NAMALWA (cell line): ENCODE measurements around the gene HDAC4.

ENCODE experiments used
- DNase-seq: peaks from one replicate; pipeline ENCODE4 v3.0.0-alpha.2; 2015; ENCODE audit warnings: low spot score

The HDAC4 gene

GRCh38 chr2:239153806-239154591 lies 246.8 kb downstream of the HDAC4 start:
- DNase-seq = no peak

DNA sequence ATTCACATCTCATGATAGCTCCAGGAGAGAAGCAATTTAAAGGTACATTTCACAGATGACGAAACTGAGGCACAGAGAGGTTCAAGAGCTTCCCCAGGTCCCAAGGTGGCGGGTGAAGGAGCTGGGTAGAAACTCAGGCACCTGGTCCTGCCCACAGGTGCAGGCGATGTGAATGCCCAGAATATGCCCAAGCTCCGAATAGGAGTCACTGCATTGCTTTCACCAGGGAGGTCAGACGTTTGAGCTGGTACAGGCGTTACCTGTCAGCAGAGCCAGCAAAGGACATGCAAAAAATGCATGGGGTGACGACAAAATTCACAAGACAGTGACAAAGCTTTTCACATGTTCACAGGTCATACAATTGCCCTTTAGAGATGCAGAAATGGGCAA lies 247.9 kb downstream of the HDAC4 start:
- DNase-seq = no peak

DNA sequence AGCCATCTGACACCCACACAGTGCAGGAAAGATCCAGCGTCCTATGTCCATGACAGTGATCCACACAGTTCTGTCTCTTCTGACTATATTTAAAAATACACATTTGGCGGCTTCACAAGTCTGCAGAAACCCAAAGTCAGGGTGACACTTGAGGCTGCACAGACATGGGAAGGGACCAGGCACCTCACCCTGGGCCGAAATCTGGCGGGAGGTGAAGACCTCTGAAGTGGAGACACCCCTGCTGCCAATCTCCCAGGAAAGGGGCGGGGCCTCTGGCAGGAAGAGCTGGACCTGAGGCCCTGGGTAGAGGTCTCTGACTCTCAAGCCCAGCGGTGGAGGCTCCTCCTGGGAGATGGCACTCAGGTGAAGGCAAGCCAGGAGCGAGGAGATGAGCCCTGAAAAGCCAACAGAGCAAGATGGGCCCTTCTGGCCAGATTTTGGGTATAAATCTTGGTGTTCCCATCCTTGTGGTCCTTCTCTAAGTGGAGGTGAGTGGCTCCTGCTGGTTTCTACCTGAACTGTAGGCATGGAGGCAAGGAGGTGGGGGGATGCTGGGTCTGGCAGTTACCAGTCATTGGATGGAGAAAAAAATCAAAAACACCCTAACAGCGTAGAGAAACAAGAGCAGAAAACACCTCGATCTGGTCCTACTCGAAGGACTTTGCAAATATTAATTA lies 248.4 kb downstream of the HDAC4 start:
- DNase-seq = no peak

GRCh38 chr2:239151201-239152131 lies 249.4 kb downstream of the HDAC4 start:
- no peak for DNase-seq

GRCh38 chr2:239150125-239151011 lies 250.5 kb downstream of the HDAC4 start:
- DNase-seq = no peak

- no peak for DNase-seq
Measured at GRCh38 chr2:239149501-239149900, 251.3 kb downstream of the HDAC4 start.

DNA sequence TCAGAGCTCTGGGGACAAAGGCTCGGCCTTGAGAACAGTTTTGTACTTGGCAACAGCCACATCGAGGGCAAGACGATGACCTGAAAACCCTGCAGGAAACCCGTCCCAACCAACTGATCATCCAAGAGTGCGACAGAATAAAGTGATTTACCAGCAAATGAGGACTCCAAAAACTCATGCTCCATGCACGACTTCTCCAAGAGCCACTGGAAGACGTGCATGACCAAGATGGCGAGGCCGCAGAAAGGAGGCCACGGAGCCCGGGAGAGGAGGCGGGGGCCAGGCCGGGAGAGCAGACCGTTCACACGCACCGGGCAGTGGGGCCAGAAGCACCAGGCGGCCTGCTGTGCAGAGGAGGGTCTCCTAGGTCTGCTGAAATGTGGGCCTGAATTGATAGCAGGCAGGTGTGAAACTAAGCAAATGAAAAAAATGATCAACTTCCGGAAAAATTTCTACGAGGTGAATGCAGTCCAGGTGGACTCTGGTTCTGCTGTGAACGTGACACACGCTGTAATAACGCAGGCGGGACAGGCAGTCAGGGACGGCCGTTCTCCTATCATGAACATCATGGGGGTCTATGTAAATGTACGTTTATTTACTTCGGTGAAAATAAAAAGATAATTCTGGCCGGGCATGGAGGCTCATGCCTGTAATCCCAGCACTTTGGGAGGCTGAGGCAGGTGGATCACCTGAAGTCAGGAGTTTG lies 252.2 kb downstream of the HDAC4 start:
- DNase-seq = no peak

DNA sequence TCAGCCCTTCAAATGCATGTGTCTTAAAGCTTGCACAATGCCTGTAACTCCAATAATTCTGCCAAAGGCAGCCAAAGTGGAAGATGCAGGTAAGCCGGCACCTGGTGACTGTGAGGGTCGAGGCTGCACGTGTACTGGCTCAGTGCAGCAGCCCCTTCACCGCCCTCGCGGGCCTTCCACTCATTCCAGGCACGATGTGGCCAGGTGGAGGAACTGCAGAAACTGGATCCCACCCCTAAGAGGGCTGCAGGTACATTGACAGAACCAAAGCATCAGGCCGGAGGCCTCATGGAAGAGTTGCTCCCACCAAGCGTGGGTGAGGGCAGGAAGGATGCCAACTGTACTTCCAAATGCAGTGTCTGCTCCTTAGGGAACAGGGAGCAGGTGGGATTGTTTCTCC lies 253.4 kb downstream of the HDAC4 start:
- DNase-seq = no peak

GRCh38 chr2:239146741-239147181 lies 254.1 kb downstream of the HDAC4 start:
- DNase-seq = no peak

GRCh38 chr2:239146011-239146641 lies 254.7 kb downstream of the HDAC4 start:
- DNase-seq = no peak

GRCh38 chr2:239145601-239146000 lies 255.2 kb downstream of the HDAC4 start:
- no peak for DNase-seq

DNA sequence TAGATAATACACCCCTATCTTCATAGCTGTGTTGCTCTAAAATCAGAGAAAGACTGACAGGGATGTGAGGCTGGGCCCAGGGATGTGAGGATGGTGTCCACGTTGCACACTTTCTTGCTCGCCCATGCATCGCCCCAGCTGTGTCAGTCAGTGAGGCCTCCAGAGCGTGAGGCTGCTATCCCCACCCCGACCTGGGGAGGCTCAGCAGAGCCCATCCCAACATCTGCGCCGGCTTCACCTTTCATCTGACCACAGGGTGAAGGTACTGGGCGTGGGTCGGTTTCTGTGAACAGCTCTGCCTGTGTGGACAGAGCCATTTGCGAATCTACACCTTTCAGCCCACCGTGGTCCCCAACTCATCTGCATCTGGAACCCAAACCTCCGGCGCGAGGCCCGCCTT lies 255.7 kb downstream of the HDAC4 start:
- no peak for DNase-seq

- DNase-seq = no peak
Measured at GRCh38 chr2:239144713-239144999, 256.2 kb downstream of the HDAC4 start.

DNA sequence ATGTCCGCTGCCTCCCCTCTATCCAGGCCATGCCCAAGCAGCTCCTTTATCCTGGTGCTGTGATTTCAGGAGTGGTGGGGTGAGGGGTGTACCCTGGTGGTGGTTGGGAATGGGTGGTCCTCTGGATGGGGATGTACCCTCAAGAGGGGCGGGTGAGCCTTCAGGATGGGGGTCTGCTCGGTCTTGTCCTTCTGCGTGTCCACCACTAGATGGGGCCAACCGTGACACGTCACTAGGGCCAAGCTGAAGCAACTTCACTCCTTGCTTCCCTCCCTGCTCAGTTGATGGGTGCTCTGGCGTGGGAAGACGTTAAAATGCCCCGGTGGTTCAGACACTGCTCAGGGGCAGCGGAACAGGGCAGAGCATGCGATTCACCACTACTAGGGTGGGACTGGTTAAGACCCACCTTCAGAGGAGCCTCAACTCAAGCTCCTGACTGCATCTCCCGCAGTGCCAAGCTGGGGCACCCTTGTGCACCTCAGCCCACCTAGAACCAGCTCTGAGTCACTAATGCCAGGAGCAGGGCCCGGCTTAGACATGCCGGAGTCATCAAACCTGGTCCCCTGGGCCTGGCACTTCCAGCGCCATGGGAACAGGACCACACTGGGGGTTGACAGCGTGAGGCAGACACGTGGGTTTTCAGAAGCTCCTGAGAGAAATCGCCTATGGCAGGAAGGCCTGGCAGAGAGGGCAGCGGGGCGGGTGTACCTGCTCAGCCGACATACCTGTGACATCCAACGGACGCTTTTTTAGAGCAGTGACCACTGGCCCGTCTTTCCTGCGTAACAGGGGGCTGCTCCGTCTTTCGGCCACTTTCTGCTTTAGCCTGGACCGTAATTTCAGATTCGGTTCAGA lies 256.7 kb downstream of the HDAC4 start:
- peak; percentile 35 for DNase-seq

DNA sequence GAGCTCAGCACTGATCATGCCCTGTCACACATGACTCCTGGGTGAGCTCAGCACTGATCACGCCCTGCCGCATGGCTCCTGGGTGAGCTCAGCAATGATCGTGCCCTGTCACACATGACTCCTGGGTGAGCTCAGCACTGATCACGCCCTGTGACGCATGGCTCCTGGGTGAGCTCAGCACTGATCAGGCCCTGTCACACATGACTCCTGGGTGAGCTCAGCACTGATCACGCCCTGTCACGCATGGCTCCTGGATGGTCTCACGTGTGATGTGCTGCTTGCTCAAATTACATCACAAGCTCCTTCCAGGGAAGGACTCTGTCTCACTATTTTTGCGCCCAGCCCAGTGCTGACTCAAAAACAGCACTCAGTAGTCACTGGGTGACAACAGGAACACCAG lies 258.0 kb downstream of the HDAC4 start:
- no peak for DNase-seq

GRCh38 chr2:239142296-239142695 lies 258.5 kb downstream of the HDAC4 start:
- no peak for DNase-seq

DNA sequence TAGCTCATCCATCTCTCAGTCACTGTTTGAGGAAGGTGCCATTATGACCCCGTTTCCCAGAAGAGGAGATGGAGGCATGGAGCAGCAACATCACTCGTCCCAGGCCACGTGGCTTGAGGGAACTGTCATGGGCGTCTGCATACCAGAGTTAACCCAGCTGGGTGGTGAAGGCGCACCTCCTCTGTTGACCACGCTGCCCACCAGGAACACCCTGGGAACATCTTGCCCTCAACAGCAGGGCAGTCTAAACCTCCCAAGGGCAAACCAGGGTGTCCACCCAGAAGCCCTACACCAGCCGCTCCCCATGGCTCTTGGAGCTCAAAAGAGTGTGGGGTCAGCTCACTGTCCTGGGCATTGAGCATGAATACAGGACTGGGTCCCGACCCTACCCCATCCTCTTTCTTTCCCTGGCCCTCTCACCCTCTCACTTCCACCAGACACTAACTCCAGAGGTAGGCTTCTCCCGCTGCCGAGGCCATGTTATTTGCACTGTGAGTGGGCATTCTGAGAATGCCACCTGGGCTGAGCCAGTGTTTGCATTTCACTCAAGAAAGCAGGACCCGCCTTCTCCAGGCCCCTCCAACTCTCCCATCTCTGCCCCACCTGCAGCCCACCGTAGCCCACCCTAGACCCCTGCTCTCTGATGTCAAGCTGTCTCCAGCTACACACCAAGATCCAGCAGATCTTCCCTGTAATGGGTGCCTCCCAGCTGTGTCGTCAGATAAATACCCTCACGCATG lies 259.6 kb downstream of the HDAC4 start:
- DNase-seq = no peak

DNA sequence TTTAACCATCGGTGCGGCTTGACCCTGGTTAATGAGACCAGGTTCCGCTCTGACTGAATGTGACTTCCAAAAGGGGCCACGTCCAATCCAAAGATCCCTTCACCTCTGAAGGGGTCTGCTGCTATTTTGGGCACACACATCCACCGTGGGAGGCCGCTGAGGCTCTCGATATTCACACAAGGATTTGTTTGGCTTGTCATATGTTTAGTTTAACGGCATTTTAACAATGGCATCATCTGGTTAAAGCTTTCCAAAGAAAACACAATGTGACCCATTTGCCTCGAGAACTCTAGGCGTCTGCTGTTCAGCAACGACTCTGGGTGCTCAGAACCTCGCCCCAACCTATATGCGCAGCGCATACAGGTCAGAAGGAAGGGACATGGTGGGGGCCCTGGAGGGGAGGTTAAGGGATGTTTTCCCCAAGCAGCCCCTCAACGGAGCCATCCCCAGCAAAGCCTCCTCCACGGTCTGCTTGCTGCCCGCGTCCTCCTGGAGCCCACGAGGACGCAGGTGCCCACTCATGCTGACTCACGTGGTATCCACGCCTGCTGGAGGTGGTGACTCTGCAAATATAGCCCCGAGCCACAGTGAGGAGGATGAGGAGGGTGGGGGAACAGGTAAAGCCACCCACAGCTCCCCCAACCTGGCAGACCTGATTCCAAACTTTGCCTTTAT lies 260.3 kb downstream of the HDAC4 start:
- DNase-seq = no peak
